GM12864 (cell line): ENCODE measurements around the gene ALS2CL.

Experiments used
- DNase-seq: peaks from one replicate; pipeline ENCODE4 v3.0.0-alpha.2; 2011; ENCODE audit warnings: low read depth
- H3K4me3 ChIP-seq: 2 replicates; pipeline ENCODE4 v1.5.1; 2011; ENCODE audit warnings: mild to moderate bottlenecking, low read depth, low read length, control low read depth
- TF ChIP-seq, protein P1 (sequence below): IDR thresholded peaks from 2 replicates; pipeline ENCODE4 v1.5.1; 2011; ENCODE audit warnings: low read depth, mild to moderate bottlenecking, moderate library complexity, low read length, control low read depth, inconsistent platforms; ENCODE audit errors: missing control alignments

ALS2CL gene

DNA sequence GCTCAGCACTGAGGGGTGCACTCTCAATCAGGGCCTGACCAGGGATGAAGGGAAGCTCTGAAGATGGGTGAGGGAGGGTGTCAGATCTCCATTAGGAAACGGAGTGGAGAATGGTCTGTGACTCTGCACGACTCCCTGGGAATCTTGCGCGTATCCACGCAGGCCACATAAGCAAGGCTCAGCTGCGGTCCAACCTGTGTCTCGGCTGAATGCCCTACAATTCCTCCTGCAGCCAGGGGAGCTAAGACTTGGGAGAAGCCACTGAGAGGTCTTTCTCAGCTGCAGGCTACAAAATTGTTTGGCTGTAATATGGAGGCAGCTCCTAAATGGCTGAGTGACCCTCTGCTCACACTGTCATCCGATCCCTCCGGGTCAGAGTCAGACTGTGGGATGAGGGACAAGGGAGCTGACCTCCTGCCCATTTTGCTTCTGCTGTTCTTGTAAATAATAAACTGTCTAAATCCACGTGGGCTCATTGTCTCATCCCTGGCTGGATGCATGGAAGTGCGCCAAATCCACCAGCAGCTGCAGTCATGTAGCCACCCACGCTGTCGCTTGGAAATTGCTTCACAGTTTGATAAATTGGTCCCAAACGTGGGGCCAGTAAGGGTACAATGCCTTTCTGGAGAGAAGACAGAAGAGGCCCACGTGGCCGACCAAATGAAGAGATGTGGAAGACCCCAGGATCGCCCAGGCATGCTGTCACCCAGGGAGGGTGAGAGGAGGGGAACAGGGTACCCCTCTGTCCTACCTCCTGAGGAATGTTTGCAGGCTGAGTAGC lies 30.5 kb downstream of the ALS2CL start:
- no peak for DNase-seq
- no peak overlapping the region for H3K4me3 ChIP-seq
- TF ChIP-seq, protein P1, sequence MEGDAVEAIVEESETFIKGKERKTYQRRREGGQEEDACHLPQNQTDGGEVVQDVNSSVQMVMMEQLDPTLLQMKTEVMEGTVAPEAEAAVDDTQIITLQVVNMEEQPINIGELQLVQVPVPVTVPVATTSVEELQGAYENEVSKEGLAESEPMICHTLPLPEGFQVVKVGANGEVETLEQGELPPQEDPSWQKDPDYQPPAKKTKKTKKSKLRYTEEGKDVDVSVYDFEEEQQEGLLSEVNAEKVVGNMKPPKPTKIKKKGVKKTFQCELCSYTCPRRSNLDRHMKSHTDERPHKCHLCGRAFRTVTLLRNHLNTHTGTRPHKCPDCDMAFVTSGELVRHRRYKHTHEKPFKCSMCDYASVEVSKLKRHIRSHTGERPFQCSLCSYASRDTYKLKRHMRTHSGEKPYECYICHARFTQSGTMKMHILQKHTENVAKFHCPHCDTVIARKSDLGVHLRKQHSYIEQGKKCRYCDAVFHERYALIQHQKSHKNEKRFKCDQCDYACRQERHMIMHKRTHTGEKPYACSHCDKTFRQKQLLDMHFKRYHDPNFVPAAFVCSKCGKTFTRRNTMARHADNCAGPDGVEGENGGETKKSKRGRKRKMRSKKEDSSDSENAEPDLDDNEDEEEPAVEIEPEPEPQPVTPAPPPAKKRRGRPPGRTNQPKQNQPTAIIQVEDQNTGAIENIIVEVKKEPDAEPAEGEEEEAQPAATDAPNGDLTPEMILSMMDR, result no peak

DNA sequence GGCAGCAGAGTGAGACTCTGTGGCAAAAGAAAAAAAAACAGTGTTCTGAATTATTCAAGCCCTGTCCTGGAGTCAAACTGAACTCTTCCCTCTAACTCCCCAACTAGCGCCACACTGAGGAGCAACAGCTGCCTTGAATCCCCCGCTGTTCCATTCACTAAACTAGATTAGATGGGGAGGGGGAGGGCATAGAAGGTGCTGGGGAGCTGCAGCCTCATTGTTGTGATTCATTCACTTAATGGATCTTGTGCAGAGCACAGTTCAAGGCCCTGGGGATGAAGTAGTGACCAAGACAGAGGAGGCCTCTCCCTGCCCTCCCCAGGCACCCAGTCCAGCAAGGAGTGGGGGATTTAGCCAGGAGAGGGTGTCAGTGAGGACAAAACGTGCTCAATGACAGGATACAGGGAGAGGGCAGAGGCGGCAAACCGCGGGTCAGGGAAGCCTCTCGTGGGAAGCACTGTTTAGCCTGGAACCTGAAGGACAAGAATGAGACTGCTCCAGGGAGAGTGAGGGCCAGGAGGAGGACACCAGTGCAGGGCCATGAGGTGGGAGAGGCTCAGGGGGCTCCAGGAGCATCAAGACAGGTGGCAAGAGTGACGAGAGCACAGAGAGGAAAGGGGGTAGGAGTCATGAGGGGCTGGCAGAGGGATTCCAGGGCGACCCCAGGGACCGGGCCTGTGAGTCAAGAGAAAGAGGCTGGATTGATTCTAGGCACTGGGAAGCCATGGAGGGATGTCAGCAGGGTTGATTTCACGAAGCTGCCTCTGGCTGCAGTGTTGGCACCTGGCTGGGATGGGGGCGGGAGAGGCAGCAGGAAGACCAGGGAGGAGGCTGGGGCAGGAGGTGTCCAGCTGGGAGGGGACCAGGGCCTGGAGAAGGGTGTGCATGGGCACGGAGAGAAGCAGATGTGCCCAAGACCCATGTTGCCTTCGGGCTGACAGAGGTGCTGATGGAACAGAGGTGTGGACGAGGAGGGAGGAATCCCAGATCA lies 31.4 kb downstream of the ALS2CL start:
- H3K4me3 ChIP-seq, result no peak overlapping the region
- TF ChIP-seq, protein P1, result no peak
- DNase-seq, result no peak

- no peak for DNase-seq
- TF ChIP-seq, protein P1, result no peak
- H3K4me3 ChIP-seq, result no peak overlapping the region
Measured at GRCh38 chr3:46660543-46661523, 32.6 kb downstream of the ALS2CL start.

GRCh38 chr3:46660003-46660402 lies 33.5 kb downstream of the ALS2CL start:
- TF ChIP-seq, protein P1, result no peak
- no peak overlapping the region for H3K4me3 ChIP-seq
- DNase-seq, result no peak

- H3K4me3 ChIP-seq, result no peak overlapping the region
- no peak for DNase-seq
- TF ChIP-seq, protein P1, result no peak
Measured at GRCh38 chr3:46659285-46659684, 34.2 kb downstream of the ALS2CL start.
